NK-92 (cell line): ENCODE measurements around the gene PPT1.
"Not testable (repeated sequence)": the region's sequence is repeated elsewhere in the genome, so short reads cannot be mapped to it uniquely, and the experiment has no call there.

ENCODE experiments used
- DNase-seq: peaks from one replicate; lab custom pipeline; 2025; ENCODE audit not compliant: unreplicated experiment; lab: John Stamatoyannopoulos, UW

Gene PPT1

DNA sequence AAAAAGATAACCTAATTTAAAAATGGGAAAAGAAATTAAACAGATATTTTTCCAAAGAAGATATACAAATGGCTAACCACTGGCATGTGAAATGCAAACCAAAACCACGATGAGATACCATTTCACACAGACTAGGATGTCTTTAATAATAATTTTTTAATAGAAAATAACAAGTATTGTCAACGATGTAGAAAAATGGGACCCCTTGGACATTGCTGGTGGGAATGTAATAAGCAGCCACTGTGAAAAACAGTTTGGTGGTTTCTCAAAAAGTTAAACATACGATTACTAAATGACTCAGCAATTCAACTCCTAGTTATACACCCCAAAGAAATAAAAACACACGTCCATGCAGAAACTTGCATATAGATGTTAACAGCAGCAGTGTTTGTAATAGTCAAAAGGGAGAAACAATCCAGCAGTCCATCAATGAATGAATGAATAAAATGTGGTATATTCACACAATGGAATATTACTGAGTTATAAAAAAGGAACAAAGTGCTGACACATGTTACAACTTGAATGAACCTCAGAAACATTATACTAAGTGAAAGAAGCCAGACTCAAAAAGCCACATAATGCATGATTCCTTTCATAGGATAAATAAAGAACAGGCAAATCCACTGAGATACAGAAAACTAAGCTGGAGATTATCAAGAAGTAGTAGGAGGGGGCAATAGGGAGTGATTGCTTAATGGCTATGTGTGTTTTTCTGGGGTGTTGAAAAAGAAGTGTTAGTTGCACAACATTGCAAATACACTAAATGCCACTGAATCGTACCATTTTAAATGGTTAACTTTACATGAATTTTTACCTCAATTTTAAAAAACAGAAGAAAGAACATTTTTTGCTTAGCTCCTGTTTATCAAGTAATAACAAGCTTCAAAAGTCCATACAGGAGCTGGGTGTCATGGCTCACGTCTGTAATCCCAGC lies 4.1 kb downstream of the PPT1 start:
- DNase-seq, result no peak

DNA sequence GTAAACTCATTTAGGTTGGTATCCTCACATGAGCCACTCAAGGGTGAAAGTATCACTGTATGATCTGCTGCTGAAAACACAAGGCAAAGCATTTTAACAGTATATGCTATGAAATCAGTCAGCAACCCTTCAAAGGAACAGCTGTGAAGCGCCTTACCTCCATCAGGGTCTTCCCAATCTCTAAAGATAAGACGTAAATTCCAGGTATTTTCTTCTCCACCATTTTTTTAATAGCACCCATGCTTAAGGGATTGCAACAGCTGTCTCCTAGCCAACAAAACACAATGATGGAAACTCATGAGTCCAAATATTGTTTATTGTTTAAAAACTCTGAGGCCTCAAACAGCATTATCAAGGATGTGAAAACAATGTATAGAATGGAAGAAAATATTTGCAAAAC lies 4.8 kb downstream of the PPT1 start:
- DNase-seq, result no peak

DNA sequence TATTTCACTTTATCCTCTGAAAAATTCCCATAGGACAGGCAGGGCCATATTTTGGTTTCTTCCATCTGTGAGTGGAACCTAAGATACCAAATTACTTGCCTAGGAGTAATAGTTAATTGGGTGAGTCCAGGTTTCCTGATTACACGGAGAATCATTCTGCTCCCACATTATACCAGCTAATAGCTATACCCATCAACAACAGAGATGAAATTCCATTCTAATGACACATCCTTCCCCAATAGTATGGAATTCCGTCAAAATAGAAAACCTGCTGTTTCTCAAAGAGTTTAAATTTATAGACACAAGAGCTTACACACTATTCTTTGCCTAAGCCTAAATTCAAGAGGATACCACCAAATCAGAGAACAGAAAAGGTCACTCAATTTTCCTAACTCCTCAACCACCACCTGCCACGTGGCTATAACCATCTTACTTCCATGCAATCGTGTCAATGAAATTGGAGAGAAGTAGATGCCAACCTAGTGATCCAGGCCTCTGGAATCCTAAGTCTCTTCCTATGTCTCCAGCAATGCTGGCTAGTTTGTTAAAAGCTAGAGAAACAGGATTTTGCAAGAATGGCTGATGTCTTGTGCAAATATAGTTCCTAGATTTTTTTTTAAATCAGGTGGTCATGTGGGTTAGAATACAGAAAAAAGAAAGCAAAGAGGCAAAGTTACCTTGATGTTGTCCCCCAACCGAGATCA lies 6.2 kb downstream of the PPT1 start:
- no peak for DNase-seq

DNA sequence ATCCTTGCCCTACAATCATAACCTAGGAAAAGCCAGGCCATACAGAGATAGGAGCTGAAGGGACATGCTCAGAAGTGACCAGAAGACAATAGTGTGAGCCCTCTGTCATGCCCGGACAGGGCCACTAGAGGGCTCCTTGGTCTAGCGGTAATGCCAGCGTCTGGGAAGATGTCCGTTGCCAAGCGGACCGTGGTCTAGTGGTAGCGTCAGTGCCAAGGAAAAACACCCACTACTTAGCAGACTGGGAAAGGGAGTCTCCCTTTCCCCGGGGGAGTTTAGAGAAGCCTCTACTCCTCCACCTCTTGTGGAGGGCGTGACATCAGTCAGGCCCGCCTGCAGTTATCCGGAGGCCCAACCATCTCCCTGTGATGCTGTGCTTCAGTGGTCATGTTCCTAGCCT lies 12.3 kb downstream of the PPT1 start:
- DNase-seq, result not testable (repeated sequence)

DNA sequence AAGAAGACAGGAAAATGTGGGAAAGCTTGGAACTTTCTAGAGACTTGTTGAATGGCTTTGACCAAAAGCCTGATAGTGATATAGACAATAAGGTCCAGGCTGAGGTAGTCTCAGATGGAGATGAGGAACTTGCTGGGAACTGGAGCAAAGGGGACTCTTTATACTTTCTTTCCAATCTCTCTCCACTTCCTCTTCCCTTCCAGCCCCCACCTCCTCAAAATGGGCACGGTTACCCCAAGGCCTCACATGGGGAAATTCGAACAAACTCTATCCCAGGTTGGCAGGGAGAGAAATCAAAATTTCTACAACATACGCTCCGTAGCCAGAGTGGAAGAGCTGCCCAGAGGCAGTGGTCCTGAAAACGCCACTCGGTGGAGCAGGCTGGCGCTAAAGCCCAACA lies 15.2 kb downstream of the PPT1 start:
- DNase-seq, result no peak

DNA sequence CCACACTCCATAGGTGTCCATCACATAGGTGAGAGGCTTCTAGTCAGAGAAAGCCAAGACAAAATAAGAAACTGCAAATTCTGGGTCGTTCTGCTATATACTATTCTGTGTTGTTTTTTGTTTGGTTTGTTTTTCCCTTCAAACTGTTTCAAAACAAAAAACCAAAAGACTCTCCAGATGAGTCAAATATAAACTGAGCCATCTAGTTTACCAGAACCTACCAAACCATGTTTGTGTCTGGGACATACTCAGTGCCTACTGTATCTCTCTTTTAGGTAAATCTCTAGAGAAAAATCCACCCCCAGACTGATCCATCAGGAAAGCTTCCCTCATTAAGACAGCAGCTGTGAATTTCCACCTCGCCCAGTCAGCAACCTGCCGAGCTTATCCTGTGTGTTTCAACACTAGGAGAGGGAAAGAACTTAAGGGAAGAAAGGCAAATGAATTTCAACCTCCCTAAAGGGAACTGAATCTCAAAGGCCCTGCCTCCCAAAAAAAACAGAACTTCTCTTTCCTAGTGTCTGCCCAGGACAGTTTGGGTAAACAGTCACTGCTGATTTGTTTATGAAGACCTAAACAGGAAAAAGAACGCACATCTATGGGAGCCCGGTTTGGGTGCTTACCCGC lies 17.2 kb downstream of the PPT1 start:
- DNase-seq, result no peak

DNA sequence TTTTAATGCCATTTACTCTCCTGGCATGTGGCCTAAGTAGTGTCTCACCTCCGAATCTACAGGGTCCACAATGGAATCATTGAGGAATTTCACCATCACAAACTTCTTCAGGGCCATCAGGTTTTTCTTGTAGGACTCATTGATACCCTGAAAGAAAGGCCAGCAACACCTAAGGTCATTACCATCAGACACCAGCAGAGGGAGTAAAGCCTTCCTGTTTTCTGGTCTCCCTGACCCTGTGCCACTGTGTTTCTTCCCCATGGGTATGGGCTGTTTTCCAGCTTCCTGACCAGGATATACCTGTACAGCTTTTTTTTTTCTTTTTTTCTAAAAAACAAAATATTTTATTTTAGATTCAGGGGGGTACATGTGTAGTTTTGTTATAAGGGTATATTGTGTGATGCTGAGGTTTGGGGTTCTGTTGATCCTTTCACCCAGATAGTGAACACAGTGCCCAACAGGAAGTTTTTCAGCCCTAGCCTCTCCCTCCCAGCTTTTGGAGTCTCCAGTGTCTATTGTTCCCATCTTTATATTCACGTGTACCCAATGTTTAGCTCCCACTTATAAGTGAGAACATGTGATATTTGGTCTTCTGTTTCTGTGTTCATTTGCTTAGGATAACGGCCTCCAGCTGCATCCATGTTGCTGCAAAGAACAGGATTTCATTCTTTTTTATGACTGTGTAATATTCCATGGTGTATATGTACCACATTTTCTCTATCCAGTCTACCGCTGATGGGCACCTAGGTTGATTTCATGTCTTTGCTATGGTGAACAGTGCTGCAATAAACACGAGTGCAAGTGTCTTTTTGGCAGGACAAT lies 18.3 kb downstream of the PPT1 start:
- no peak for DNase-seq

DNA sequence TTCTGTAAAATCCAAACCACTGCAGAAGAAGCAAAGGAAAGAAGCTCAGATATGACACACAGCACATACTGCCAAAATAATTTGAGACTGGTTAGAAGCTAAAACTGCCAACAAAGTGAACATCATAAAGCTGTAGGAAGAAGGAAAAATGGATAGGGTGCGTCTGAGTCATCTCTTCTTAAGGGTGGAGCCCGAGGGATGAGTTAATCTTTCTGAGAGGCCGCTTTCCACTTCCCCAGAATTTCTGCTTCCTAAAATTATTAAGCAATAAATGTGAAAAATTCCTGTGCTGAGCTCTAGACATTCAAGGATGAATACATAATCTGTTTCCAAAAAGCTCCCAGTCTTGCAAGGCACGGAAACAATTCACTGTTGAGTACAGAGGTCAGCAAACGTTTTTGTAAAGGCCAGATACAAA lies 20.1 kb downstream of the PPT1 start:
- DNase-seq, result no peak

DNA sequence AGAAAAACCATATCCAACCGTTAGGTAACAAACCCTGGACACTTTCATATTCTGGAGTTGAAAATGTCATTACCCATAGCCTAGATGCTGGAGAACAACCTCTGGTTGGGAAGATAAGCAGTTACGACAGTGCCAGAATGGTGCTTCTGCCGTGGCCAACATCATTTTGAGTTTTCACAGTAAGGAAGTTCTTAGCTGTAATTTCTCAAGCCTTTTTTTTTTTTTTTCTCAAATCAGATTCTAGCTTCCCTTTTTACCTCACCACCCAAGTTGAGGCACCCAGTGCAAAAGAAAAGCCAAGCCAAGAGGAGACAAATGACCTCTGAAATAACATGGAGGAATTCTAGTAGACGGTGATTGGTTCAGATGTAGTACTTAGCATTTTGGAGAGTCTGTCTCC lies 21.8 kb downstream of the PPT1 start:
- DNase-seq, result no peak

DNA sequence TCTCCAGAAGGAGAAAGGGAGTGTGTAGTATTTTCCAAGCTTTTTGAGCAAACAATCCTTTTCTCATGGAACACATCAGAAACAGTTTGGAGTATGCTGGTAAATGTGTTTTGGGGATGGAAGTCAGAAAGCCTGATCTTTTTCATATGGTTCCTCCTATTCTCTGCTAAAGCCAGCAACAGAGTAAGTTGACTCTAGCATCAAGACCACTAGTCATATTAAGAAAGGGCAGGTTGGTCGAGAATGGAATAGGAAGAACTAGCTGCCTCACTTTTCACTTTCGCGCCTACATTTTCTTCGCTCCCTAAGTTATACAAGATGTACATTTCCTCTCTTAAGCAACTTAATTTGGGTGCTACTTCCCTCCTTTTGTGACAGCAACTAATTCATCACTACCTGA lies 24.0 kb downstream of the PPT1 start:
- DNase-seq, result no peak

DNA sequence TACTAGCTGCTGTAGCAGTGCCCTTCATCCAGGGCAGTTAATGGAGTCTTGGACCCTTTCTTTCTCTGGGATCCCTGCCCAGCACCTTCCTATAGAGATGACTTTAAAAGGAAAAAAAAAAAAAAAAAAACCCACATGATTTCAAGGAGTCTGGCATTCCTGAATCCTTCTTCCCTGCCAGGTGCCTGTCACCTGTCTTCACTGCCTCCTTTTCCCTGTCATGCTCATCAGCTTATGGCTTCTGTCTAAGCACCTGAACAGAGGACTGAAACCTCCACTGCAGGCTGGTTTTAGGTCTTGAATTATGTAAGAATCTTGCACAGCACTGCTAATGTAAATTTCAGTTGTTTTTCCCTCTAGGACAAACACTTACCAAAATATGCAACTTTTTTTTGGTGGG lies 24.9 kb downstream of the PPT1 start:
- no peak for DNase-seq

DNA sequence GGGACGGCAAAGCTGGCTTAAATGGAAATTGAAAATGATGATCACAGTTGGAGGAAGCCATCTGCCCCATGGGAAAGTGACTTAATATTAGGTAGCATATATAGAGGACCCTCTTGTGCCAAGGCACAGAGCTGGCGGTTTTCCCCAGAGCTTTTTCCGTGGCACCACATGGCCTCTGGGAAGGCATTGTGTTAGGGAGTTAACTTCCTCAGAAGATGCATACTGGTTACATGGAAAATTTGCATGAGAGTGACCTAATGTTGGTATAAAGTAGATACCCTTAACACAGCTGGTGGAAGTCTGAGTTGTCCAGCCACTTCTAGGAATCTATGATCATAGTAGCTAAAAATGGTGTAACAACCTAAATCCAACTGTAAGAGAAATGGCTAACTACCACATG lies 29.2 kb downstream of the PPT1 start:
- no peak for DNase-seq

DNA sequence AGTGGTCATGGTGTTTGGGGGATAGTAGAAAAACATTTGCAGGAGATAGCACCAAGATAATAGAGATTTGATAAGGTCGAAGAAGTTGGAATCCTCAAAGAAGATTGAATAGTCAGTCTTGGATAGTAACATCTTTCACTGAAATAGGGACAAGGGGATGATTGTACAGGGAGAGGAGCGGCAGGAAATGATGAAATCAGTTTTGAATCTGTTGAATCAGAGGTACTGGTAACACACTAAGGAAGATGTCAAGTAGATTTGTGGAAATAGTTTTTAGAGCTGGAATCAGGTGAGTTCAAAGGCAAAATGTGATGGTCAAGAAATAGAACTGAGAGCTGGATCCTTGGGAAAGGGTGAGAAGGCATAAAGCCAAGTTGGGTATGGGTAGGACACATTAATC lies 30.0 kb downstream of the PPT1 start:
- no peak for DNase-seq

DNA sequence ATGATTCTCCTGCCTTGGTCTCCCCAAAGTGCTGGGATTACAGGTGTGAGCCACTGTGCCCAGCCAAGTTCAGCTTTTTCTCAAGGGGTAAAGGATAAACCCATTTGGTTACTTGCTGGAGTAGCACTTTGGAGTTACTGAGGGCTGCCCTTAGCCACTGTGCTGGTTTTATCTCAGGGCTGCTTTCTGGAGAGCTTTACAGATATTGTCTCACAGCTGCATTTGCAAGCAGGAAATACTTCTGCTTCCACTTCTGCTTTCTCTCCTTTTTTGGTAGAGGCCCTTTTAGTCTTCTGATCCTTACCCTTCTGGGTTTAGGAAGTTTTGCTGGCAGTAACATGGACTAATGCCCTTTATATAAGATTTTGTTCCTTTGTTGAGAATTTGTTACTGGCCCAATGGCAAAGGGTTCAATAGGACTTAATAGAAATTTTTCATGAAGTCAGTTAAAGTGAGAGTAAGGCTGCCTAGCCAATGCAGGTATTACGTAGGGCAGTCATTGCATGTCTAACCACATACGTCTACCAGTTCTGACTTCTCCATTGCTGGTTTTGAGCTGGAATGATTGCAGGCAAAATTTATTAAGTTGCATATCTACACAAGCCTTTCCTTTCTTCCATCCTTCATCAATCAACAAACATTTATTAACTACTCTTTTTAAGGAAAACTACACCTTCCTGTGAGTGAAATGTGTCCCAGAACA lies 32.1 kb downstream of the PPT1 start:
- DNase-seq, result no peak

DNA sequence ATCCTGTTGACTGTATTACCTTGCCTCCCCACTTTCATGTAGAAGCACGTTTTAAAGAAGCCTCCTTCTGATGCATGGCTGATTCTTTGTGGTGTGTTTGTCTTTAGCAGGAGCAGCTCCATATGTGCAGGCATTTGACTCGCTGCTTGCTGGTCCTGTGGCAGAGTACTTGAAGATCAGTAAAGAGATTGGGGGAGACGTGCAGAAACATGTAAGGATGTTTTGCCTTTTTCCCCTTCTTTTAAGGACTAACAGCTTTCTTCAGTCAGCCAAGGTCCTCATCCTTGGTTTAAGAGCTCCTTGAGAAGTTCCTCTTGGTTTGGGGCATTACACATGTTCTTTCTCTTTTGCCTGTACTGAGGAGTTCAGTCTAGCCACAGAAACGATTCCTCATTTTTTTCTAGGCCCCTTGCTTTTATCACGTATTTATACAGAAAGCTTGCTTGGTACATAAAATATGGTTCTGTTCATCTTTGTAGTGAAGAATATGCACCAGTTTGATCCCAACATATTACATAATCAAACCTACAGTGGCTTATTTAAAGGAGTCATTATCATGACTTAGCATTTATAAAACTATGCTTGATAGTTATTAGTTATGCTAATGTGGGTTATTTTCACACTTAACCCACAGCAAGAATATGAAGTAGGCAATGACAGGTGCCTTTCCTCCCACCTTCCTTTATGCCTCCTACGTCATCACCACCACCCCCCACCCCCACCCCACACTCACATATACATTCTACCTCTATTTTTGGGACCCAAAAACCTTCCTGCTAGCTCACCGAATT lies 36.9 kb downstream of the PPT1 start:
- DNase-seq, result no peak

DNA sequence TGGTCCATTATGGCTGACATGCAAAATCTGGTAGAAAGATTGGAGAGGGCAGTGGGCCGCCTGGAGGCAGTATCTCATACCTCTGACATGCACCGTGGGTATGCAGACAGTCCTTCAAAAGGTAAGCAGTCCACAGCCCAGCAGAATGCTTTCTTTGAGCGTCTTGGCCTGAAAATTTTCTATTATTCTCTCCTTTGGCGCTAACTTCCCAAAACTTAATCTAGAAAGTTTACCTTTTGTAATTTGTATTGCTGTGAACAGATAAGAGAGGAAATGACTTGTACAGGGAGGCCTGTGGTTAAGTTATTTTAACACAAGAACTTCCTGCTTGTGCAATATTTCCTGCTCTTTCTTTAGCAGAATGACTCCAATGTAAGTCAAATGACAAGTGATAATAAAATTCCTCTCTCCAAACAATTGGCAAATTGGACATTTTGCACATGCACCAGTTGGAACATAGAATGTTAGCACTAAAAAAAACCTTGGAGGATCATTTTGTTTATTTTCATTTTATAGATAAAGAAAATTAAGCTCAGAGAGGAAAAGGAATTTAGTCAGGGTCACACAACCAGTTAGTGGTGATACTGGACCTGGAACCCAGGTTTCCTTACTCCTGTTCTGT lies 37.6 kb downstream of the PPT1 start:
- DNase-seq, result no peak

DNA sequence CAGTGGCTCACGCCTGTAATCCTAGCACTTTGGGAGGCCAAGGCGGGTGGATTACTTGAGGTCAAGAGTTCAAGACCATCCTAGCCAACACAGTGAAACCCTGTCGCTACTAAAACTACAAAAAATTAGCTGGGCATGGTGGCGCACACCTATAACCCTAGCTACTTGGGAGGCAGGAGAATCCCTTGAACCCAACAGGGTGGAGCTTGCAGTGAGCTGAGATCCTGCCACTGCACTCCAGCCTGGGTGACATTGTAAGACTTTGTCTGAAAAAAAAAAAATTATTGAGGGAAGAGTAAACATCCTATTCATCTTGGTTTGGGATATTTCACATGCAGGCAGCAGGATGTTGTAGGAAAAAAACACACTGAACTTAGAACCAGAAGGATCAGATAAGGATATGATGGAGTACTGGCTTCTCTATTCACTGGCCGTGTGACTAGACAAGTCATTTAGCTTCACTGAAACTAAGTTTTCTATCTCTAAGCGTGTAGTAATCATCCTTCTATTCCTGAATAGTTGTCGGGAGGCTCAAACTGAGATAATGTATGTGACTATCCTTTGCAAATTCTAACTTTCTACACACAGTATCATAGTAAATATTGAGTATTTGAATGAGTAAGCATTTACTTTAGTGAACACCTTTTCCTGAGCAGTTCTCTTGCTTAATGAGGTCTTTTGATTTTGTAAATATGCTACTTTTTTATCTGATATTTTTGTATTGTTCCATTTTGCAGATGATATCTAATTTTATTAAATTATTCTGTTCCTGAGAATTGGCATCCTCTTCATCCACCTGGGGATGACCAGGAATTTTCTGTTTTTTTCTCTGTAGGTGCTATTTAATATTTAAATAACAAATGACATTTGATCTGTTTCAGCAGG lies 38.4 kb downstream of the PPT1 start:
- DNase-seq, result no peak

DNA sequence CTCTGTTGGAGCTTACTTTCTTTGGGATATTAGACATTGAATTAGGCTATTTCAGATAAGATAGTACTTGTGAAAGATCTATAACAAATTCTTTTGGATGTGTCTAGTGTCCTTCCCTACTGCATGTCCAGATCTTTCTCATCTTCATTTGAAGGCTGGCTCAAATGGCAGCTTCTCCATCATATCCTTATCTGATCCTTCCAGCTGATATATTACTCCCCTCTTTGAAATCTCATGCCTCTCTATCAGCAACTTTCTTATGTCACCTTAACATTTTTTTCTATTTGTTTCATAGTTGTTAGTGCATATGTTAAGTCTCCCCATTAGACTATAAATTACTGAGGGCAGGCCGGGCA lies 39.0 kb downstream of the PPT1 start:
- no peak for DNase-seq
